T47D (cell line): ENCODE results near the gene CERS5.

ENCODE experiments used
- DNase-seq, 2 experiments: peaks; one replicate each; pipeline versions ENCODE4 v3.0.0 to v3.0.0-alpha.2; 2011 to 2012; ENCODE audit warnings: low read depth in 1 of 2, low spot score in 1 of 2
- JUND ChIP-seq: IDR thresholded peaks from 2 replicates; pipeline ENCODE4 v1.6.1; 2012; ENCODE audit warnings: low read depth
- in situ Hi-C: cut with HindIII; loops from 2 replicates; pipeline ENCODE4 v1.10.0; 2016; ENCODE audit warnings: low sequenced_read_pairs, low pct_unique_long_range_greater_than_20kb

CERS5 gene

DNA sequence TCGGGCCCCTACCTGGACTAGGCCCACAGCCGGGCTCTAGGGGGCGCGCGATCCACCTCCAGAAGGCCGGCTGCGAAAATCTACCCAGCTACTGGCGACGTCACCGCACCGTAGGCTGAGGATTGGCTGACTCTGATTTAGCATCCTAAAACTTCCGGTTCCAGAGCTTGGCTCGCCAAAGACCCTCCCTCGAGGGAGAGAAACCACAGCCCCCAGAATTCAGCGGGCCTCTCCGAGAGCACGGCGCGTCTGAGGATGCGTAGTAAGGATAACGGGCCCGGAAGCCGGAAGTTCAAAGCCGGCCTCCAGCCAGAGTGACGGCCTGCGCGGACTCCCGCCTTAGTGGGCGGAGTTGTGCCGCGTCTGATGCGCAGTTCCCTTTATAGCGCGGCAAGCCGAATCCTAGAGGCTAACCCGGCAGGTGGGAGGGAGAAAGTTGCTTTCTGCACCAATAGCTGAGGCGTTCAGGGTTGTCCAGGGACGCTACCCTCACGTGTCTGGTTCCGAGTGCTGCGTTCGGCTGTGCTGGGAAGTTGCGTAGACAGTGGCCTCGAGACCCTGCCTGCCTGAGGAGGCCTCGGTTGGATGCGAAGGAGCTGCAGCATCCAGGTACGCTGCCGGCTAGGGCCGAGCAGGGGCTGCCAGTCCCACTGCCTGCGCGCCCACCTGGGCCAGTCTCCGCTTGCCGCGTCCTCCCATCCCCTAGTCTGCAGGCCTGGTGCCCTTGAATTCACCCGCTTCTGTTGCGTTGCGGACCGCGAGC lies 55.3 kb downstream of the CERS5 start, which contains the start of gene COX14:
COX14 (plus strand) TSS at position 544 of the 763 bp plus-strand sequence. CDS start 7,808 bp downstream, outside the sequence.
- DNase-seq, result peak; percentile 97 to 100
- TF ChIP-seq JUND, result no peak
- in situ Hi-C loops, result no loop called here

DNA sequence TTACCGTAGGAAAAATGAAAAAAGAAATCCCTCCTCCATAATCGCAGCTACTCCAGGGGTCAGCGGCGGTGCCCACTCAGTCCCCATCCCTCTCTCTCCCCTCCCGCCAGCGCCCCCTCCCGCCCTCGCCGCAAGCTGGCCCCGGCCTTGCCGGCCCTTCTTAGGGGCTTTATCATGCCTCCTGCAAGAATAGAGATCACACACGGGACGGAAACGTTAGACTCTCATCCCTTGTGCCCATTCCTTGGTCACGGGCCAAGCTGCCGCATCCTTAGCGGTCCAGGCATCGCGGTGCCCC lies 55.8 kb downstream of the CERS5 start:
- TF ChIP-seq JUND, result no peak
- in situ Hi-C loops, result no loop called here
- no peak for DNase-seq

DNA sequence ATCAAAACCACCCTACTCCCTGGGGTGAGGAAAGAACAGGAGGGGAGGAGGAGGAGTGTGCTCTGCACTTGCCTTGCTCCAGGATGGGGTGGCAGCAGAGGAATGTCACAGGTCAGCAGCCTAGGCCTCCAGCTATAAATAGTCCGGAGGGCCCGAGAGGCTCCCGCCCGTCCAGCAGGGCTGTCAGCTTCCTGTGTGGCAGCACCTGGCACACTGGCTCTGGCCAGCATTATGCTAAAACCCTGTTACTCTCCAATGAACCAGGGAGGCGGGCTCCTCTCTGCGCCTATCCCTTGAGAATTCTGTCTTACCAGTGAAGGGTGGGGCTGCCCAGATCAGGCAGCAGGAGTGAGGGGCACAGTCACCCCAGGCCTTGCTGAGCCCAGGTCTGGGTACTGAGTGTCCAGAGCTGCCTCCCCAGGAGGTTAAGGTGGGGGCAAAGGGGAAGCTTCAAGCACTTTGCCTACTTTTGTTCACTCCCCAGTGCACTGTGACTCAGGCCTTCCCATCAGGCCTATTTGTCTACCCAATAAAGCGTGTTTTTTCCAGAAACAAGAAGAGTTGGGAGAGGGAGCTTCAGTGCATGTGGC lies 56.3 kb downstream of the CERS5 start:
- in situ Hi-C loops, result no loop called here
- peak; percentile 73 to 97 for DNase-seq
- no peak for TF ChIP-seq JUND

DNA sequence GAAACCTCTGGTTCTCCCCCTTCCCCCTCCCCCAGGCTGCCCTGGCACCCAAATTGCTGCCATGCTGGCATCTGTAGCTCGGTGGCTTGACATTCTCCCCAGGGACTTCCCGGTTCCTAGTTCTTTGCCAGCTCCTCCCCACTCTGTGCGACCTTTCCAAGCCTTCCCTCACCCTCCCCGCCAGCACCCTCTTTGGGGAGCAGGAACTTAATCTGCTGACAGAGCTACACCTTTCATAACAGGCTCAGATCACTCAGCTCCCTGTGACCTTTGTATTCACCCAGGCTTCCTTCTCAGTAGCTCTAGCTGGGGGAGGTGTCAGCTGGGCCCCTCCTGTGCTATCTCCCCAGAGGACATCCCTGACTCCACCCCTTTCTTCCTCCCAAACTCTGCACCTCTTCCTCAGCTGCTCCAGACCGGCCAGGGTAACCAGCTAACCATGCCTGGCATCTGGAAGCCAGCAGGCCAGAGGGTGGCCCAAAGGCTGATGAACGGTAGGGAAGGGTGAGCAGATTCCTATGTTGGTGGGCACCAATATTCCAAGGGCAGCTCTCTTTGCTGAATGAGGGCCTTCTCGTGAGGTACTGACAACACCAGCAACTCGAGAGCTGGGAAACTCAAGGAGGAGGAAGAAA lies 56.9 kb downstream of the CERS5 start:
- no peak for TF ChIP-seq JUND
- DNase-seq, result peak; percentile 16 to 76
- in situ Hi-C loops, result no loop called here

- in situ Hi-C loops, result no loop called here
- TF ChIP-seq JUND, result no peak
- no peak for DNase-seq
Measured at GRCh38 chr12:50109319-50109718, 57.9 kb downstream of the CERS5 start.

DNA sequence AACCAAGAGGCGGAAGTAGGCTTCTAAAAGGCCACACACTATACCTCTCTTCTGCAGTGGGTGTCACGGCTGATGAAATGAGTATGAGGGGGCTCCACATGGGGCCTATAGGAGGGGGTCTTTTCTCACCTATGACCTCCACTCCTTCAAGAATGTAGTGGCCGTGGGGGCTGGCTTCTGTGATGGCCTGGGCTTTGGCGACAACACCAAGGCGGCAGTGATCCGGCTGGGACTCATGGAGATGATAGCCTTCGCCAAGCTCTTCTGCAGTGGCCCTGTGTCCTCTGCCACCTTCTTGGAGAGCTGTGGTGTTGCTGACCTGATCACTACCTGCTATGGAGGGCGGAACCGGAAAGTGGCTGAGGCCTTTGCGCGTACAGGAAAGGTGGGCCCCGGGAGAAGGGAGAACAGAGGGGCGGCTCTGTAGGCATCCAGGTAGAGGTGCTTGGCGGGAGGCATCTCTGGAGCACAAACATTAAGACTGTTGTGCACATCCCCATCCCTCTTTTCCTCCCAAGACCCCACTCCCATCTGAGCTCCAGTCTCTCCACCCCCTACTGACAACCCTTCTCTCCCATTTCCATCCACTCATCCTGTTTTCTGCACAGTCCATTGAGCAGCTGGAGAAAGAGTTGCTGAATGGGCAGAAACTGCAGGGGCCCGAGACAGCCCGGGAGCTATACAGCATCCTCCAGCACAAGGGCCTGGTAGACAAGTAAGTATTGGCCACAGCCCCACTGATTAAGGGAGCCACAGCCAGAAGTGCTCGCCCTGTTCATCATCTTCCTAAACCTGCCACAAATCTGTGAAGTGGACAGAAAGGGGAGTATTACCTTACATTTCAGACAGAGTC lies 59.5 kb downstream of the CERS5 start:
- no peak for TF ChIP-seq JUND
- in situ Hi-C loops, result no loop called here

GRCh38 chr12:50106907-50107306 lies 60.3 kb downstream of the CERS5 start:
- no peak for DNase-seq
- no peak for TF ChIP-seq JUND
- in situ Hi-C loops, result no loop called here

More for the DNA sequence above, 59.5 kb downstream of the CERS5 start:
- no peak for DNase-seq

- in situ Hi-C loops, result no loop called here
- TF ChIP-seq JUND, result no peak
Measured at GRCh38 chr12:50105913-50106450, 61.2 kb downstream of the CERS5 start.

DNA sequence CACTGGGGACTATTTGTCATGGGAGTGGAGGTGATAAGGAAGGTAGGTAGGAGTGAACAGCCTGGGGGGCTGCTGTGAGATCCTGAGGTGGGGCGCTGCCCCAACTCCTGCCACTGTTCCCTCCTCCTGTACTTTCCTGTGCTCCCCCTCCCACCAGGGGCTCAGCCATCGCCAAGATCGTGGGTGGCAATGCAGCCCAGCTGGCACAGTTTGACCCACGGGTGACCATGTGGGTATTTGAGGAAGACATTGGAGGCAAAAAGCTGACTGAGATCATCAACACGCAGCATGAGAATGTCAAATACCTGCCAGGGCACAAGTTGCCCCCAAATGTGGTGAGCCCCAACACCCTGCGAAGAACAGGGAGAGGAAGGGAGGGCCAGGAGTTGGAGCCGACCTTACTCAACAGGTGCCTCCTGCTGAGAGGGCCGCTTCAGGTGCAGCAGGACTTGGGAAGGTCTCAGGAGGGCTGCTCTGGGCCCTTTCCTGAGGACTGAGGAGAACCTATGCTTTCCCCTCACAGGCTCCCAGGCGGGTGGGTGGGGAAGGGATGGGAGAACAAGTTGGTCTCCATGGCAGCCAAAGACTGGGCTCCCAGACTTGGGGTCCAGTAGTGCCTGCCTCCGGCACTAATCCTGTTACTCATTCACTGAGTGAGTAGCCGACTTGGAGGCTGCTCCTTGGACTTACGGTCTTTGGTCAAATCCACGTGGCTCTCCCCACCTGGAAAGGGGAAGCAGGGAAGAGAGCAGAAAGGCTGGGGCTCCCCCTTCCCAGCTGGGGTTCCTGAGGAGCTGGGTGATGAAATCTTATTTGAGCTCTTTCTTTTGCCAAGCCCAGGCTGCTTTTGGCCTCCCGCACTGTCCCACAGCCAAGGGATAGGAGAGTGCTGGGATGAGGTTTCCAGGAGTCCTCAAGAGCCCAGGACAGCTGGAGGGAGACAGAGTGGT lies 62.5 kb downstream of the CERS5 start:
- no peak for DNase-seq
- no peak for TF ChIP-seq JUND
- in situ Hi-C loops, result no loop called here

More at GRCh38 chr12:50105913-50106450, 61.2 kb downstream of the CERS5 start:
- no peak for DNase-seq

- TF ChIP-seq JUND, result no peak
- in situ Hi-C loops, result no loop called here
- peak; percentile 78 to 81 for DNase-seq
Measured at GRCh38 chr12:50103767-50104321, 63.3 kb downstream of the CERS5 start, which contains the start of gene GPD1. GPD1 (plus strand) TSS chr12:50104008; CDS start chr12:50104051, 43 bp downstream.

- in situ Hi-C loops, result no loop called here
- no peak for DNase-seq
Measured at GRCh38 chr12:50103351-50103750, 63.8 kb downstream of the CERS5 start.

More at GRCh38 chr12:50103351-50103750, 63.8 kb downstream of the CERS5 start:
- TF ChIP-seq JUND, result no peak
